Natural killer cell (primary cell): ENCODE data around the gene CX3CR1. TPM values are rescaled to one million over a fixed set of nuclear protein-coding genes. Genes with fewer than 3 reads are reported as not detected.

Experiments used
- ATAC-seq, 3 donors: fragments of 150-1000 bp in 2 of 3; fragments of 200-7000 bp in 1 of 3; cut with Tn5 transposase; 1 replicate in 1 of 3; 2 replicates in 2 of 3; pipeline ENCODE4 v1.10.0; 2021; ENCODE audit warnings: mild to moderate bottlenecking in 2 of 3, moderate library complexity in 2 of 3
- DNase-seq, 2 donors: peaks; one replicate each; pipeline versions ENCODE4 v3.0.0 to v3.0.0-alpha.2; 2013 to 2021; ENCODE audit warnings: mixed read lengths in 1 of 2
- H3K27ac ChIP-seq: one replicate; pipeline ENCODE4 v1.5.1; 2013; ENCODE audit warnings: mild to moderate bottlenecking, low read length
- H3K27me3 ChIP-seq: one replicate; pipeline ENCODE4 v1.6.1; 2013; ENCODE audit warnings: low read length; ENCODE audit not compliant: control insufficient read depth, insufficient read depth
- H3K36me3 ChIP-seq: one replicate; pipeline ENCODE4 v1.6.1; 2013; ENCODE audit warnings: low read length; ENCODE audit not compliant: control insufficient read depth, insufficient read depth
- H3K4me1 ChIP-seq: one replicate; pipeline ENCODE4 v1.6.1; 2013; ENCODE audit warnings: low read length; ENCODE audit not compliant: control insufficient read depth, insufficient read depth
- H3K4me3 ChIP-seq: one replicate; pipeline ENCODE4 v1.5.1; 2013; ENCODE audit warnings: low read length
- H3K9me3 ChIP-seq: one replicate; pipeline ENCODE4 v1.6.1; 2013; ENCODE audit warnings: low read length; ENCODE audit not compliant: control insufficient read depth, insufficient read depth
- H3K27ac Mint-ChIP-seq, 2 donors: one replicate each; pipeline ENCODE4 v1.8.0; 2022; ENCODE audit warnings: mild to moderate bottlenecking in 2 of 2, mixed read lengths in 2 of 2, moderate library complexity in 1 of 2
- H3K27me3 Mint-ChIP-seq, 2 donors: one replicate each; pipeline ENCODE4 v1.8.0; 2022; ENCODE audit warnings: low read depth in 2 of 2, mixed read lengths in 2 of 2
- H3K36me3 Mint-ChIP-seq: one replicate; pipeline ENCODE4 v1.8.0; 2022; ENCODE audit warnings: mixed read lengths
- H3K4me1 Mint-ChIP-seq, 2 donors: one replicate each; pipeline ENCODE4 v1.8.0; 2022; ENCODE audit warnings: mixed read lengths in 2 of 2
- H3K4me3 Mint-ChIP-seq: one replicate; pipeline ENCODE4 v1.8.0; 2022; ENCODE audit warnings: mild to moderate bottlenecking, moderate library complexity, mixed read lengths
- H3K9me3 Mint-ChIP-seq, 2 donors: one replicate each; pipeline ENCODE4 v1.8.0; 2022; ENCODE audit warnings: mixed read lengths in 2 of 2
- CTCF ChIP-seq: fragments of 200-600 bp; IDR thresholded peaks from one replicate; pipeline ENCODE4 v1.8.0; 2022; ENCODE audit warnings: antibody characterized with exemption
- WGBS: methylation state at CpG from one replicate; pipeline ENCODE4 v1.1.7; 2013; ENCODE audit warnings: missing lambda C conversion rate; ENCODE audit not compliant: insufficient coverage; 5-methylcytosine and 5-hydroxymethylcytosine counted together
- intact Hi-C: fragments of 100-400 bp; cut with micrococcal nuclease; formaldehyde crosslinking; loops from one replicate; pipeline ENCODE4 v1.14.2; 2022
- total RNA-seq, 4 donors: library from RNA; stranded (reverse); fragments of 120-200 nt in 1 of 4; gene quantifications; one replicate each; pipeline versions ENCODE4 v1.2.3 to v1.2.4, GENCODE V29; 2013 to 2022

Gene CX3CR1
- total RNA-seq, 3 donors from 2014 or later (not counting 1 experiment from before 2014, with no cell fraction given): 203 to 459 (median 405) TPM

GRCh38 chr3:39288300-39288808 is 8.5 kb upstream of the CX3CR1 start:
- no peak overlapping the region for H3K27ac ChIP-seq
- intact Hi-C loops: loop anchor here (1.0 kb wide), 3 partner anchors 80 to 187 kb away; no protein-coding TSS in a partner anchor

GRCh38 chr3:39287216-39288164 is 7.7 kb upstream of the CX3CR1 start:
- no peaks in the 10 kb centered on the region for H3K9me3 Mint-ChIP-seq
- DNase-seq (no peak), ATAC-seq (no peak)
- H3K4me1 ChIP-seq: peaks cover 45% of the 10 kb centered on the region
- H3K27ac ChIP-seq: no peak overlapping the region
- H3K27me3 Mint-ChIP-seq: no peaks in the 10 kb centered on the region
- peak overlapping the region; percentile 55 to 88 for H3K27ac Mint-ChIP-seq
- no peaks in the 10 kb centered on the region for H3K27me3 ChIP-seq
- no peak for TF ChIP-seq CTCF
- H3K4me1 Mint-ChIP-seq: peaks cover 33 to 56% of the 10 kb centered on the region in 2 donors
- intact Hi-C loops: loop anchor here (1.0 kb wide), 3 partner anchors 79 to 186 kb away; no protein-coding TSS in a partner anchor
- H3K36me3 ChIP-seq: no peaks in the 10 kb centered on the region
- WGBS: 76% methylated on average over 7 of the region's 8 CpGs
- H3K4me3 Mint-ChIP-seq: no peak overlapping the region
- H3K4me3 ChIP-seq: no peak overlapping the region
- H3K9me3 ChIP-seq: no peaks in the 10 kb centered on the region
- H3K36me3 Mint-ChIP-seq: no peaks in the 10 kb centered on the region

More at GRCh38 chr3:39288300-39288808, 8.5 kb upstream of the CX3CR1 start:
- Mint-ChIP-seq H3K36me3 (no peaks in the 10 kb centered on the region), H3K4me3 (no peak overlapping the region), H3K9me3 (no peaks in the 10 kb centered on the region), H3K27me3 (no peaks in the 10 kb centered on the region), H3K27ac (peak overlapping the region; percentile 55 to 88), H3K4me1 (peaks cover 24 to 47% of the 10 kb centered on the region in 2 donors)
- Histone ChIP-seq H3K27me3 (no peaks in the 10 kb centered on the region), H3K36me3 (no peaks in the 10 kb centered on the region), H3K4me3 (no peak overlapping the region), H3K9me3 (no peaks in the 10 kb centered on the region), H3K4me1 (peaks cover 39% of the 10 kb centered on the region)
- peak; percentile 97 for TF ChIP-seq CTCF
- 4% methylated on average over 3 of the region's 3 CpGs for WGBS
- DNase-seq: peak; percentile 75 to 91
- ATAC-seq: peak; percentile 94 to 98 (median 97)

- intact Hi-C loops: no loop called here
- Mint-ChIP-seq H3K36me3 (no peaks in the 10 kb centered on the region), H3K9me3 (no peaks in the 10 kb centered on the region), H3K4me3 (no peak overlapping the region), H3K27me3 (no peaks in the 10 kb centered on the region), H3K27ac (peak overlapping the region; percentile 27 to 88), H3K4me1 (peaks cover 36 to 59% of the 10 kb centered on the region in 2 donors)
- DNase-seq (no peak), ATAC-seq (no peak)
- no peak for TF ChIP-seq CTCF
- Histone ChIP-seq H3K4me1 (peaks cover 48% of the 10 kb centered on the region), H3K4me3 (no peak overlapping the region), H3K36me3 (no peaks in the 10 kb centered on the region), H3K9me3 (no peaks in the 10 kb centered on the region), H3K27me3 (no peaks in the 10 kb centered on the region), H3K27ac (no peak overlapping the region)
- 52% methylated on average over 3 of the region's 3 CpGs for WGBS
Observed at GRCh38 chr3:39286771-39287170, 6.9 kb upstream of the CX3CR1 start.
